ENCODE results near the gene ADCY10.

ADCY10 gene

DNA sequence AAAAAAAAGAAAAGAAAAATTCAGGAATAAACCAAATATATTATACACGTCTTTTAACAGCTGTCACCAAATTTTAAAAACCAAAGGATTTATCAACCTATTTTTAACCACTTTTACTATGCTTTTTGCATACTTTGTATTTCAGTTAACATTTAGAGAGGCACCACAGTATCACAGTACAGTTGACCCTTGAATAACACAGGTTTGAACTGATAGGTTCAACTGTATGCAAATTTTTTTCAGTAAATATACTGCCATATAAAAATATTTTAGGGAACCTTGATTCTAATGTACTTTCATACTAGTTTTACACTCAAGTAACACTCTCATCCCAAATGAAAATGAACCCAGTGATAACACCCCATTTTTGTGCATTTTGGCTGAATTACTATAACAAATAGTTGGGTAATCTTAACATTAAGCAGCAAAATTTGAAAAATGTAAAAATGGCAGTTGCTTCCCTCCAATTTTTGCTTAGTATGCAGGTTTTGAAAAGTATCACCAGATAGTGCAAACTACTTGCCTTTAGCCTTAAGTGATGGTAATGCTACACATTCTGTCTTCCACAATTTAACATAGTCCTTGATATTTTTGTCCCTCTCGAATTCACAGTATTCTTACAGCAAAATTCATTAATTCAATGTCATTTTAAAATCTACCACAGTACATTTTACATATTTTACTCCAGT is 10.8 kb upstream of the ADCY10 start:
- TF ChIP-seq, protein P1, sequence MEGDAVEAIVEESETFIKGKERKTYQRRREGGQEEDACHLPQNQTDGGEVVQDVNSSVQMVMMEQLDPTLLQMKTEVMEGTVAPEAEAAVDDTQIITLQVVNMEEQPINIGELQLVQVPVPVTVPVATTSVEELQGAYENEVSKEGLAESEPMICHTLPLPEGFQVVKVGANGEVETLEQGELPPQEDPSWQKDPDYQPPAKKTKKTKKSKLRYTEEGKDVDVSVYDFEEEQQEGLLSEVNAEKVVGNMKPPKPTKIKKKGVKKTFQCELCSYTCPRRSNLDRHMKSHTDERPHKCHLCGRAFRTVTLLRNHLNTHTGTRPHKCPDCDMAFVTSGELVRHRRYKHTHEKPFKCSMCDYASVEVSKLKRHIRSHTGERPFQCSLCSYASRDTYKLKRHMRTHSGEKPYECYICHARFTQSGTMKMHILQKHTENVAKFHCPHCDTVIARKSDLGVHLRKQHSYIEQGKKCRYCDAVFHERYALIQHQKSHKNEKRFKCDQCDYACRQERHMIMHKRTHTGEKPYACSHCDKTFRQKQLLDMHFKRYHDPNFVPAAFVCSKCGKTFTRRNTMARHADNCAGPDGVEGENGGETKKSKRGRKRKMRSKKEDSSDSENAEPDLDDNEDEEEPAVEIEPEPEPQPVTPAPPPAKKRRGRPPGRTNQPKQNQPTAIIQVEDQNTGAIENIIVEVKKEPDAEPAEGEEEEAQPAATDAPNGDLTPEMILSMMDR (IDR thresholded peaks at IDR 0.05): no peak
- no peak for DNase-seq (ENCODE audit: low spot score)
- no peak overlapping the region for H3K4me3 ChIP-seq
- no peak overlapping the region for H3K27ac ChIP-seq

DNA sequence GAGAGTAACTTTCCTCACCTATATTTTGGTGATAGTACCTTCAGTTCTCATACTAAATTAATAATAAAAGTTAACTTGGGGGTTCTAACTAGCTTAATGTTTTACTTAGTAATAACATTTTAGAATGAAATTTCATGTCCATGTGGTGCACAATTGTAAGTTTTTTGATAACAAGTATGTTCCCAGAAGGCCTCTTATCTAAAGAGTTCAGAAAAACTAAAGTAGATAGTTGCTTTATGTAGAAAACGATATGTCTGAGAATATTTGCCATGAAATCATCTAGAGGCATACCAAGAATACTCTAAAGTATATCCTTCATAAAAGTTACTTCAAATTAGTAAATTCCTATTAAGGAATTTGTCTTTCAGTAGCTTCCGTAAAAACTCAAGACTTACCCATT is 10.2 kb upstream of the ADCY10 start:
- no peak overlapping the region for H3K4me3 ChIP-seq
- TF ChIP-seq, protein P1 (IDR thresholded peaks at IDR 0.05): no peak
- H3K27ac ChIP-seq: no peak overlapping the region
- DNase-seq (ENCODE audit: low spot score): no peak

GRCh38 chr1:167923324-167924056 is 9.6 kb upstream of the ADCY10 start:
- TF ChIP-seq, protein P1 (IDR thresholded peaks at IDR 0.05): no peak
- Histone ChIP-seq H3K27ac (no peak overlapping the region), H3K4me3 (no peak overlapping the region)
- no peak for DNase-seq (ENCODE audit: low spot score)

- TF ChIP-seq, protein P1 (IDR thresholded peaks at IDR 0.05): no peak
- no peak for DNase-seq (ENCODE audit: low spot score)
- Histone ChIP-seq H3K27ac (no peak overlapping the region), H3K4me3 (no peak overlapping the region)
Measured at GRCh38 chr1:167922611-167923074, 8.7 kb upstream of the ADCY10 start.

- H3K4me3 ChIP-seq: no peak overlapping the region
- no peak for DNase-seq (ENCODE audit: low spot score)
- no peak overlapping the region for H3K27ac ChIP-seq
- TF ChIP-seq, protein P1 (IDR thresholded peaks at IDR 0.05): no peak
Measured at GRCh38 chr1:167922023-167922422, 8.1 kb upstream of the ADCY10 start.

- TF ChIP-seq, protein P1 (IDR thresholded peaks at IDR 0.05): no peak
- no peak for DNase-seq (ENCODE audit: low spot score)
- H3K27ac ChIP-seq: no peak overlapping the region
- H3K4me3 ChIP-seq: no peak overlapping the region
Measured at GRCh38 chr1:167916766-167917511, 3.0 kb upstream of the ADCY10 start.

Data from coronary artery (tissue), 2 donors.